Heart right ventricle (tissue), 16 donors: ENCODE data around the gene NEDD4L. TPM values are rescaled to one million over a fixed set of nuclear protein-coding genes. Genes with fewer than 3 reads are reported as not detected.

Experiments
- ATAC-seq, 8 donors: fragments of 200-7000 bp; cut with Tn5 transposase; one replicate each; pipeline ENCODE4 v1.9.1; 2020; ENCODE audit warnings: mild to moderate bottlenecking in 8 of 8, moderate library complexity in 8 of 8, moderate number of reproducible peaks in 1 of 8
- DNase-seq, 2 donors: peaks; one replicate each; pipeline ENCODE4 v3.0.0-alpha.2; 2020
- H3K27ac ChIP-seq, 10 donors: fragments of 200-600 bp; sonication (generic) in 2 of 10; one replicate each; pipeline versions ENCODE4 v1.5.0 to v1.8.0; 2020 to 2022; ENCODE audit warnings: mild to moderate bottlenecking in 3 of 10
- H3K27me3 ChIP-seq, 7 donors: fragments of 200-600 bp; one replicate each; pipeline ENCODE4 v1.8.0; 2021 to 2022; ENCODE audit warnings: mild to moderate bottlenecking in 2 of 7
- H3K36me3 ChIP-seq, 9 donors: fragments of 200-600 bp; sonication (generic) in 1 of 9; one replicate each; pipeline versions ENCODE4 v1.5.0 to v1.8.0; 2020 to 2022; ENCODE audit warnings: mild to moderate bottlenecking in 2 of 9
- H3K4me1 ChIP-seq, 9 donors: fragments of 200-600 bp; sonication (generic) in 1 of 9; one replicate each; pipeline versions ENCODE4 v1.5.0 to v1.8.0; 2020 to 2022; ENCODE audit warnings: mild to moderate bottlenecking in 4 of 9
- H3K4me3 ChIP-seq, 10 donors: fragments of 200-600 bp; sonication (generic) in 2 of 10; one replicate each; pipeline versions ENCODE4 v1.5.0 to v1.8.0; 2020 to 2022; ENCODE audit warnings: mild to moderate bottlenecking in 7 of 10, moderate library complexity in 2 of 10
- H3K9me3 ChIP-seq, 11 donors: fragments of 200-600 bp in 10 of 11; sonication (generic) in 2 of 11; one replicate each; pipeline versions ENCODE4 v1.5.0 to v1.8.0; 2013 to 2022; ENCODE audit warnings: mild to moderate bottlenecking in 2 of 11, control low read depth in 1 of 11, moderate library complexity in 1 of 11
- WGBS, 2 donors: extraction: QIAGEN DNeasy Blood & Tissue Kit; methylation state at CpG; one replicate each; pipeline ENCODE4 v1.1.7; 2013; ENCODE audit warnings: inconsistent platforms in 1 of 2; 5-methylcytosine and 5-hydroxymethylcytosine counted together
- intact Hi-C, 10 donors: fragments of 100-400 bp; cut with DNase I; formaldehyde crosslinking; loops; one replicate each; pipeline versions ENCODE4 v1.11.1 to v1.14.2; 2022
- polyA plus RNA-seq, 2 donors: library from polyadenylated mRNA; stranded (reverse); fragments of 200-250 nt; gene quantifications; one replicate each; pipeline ENCODE4 v1.2.3, GENCODE V29; 2013
- total RNA-seq, 10 donors: library from RNA; stranded (reverse); fragmentation: NEBNext Ultra II Directional in 3 of 10; extraction: Animal tissue kit (Norgen Biotek cat#: 25700) in 3 of 10; gene quantifications; one replicate each; pipeline versions ENCODE4 v1.2.1 to v1.2.4, GENCODE V29; 2021 to 2023
- TF ChIP-seq, protein P1 (sequence below), 9 donors: fragments of 200-600 bp; sonication (generic) in 2 of 9; IDR thresholded peaks; one replicate each; pipeline versions ENCODE4 v1.5.0 to v1.8.0; 2021 to 2022; ENCODE audit warnings: antibody characterized with exemption in 9 of 9, mild to moderate bottlenecking in 5 of 9, moderate library complexity in 1 of 9
- donor health status: Arrhythmogenic right ventricular cardiomyopathy.
- donor health status: ischemic (EF 13 %, LVEDD 7.1; RV severe dilation, severe dysfunction).
- donor health status: healthy with polysubstance abuse.
- donor health status: DM: no; HTN: yes; CAD: no.
- donor health status: DM: no; HTN: no; CAD: no.
- donor health status: ischemic (EF 25% LVEDD 6.9; RV normal size, moderate dysfunction).
- donor health status: ischemic (EF 25% LVEDD 5.7; RV mildly dilated, moderate dysfunction).
- donor health status: healthy.
- donor health status: DM: yes; HTN: yes; CAD: no.
- donor health status: Ischemic cardiomyopathy.
- donor health status: ischemic (EF 35%, LVEDD 5.7; RV mildly dilated, moderate dysfunction).
- donor health status: nonischemic (EF 11% LVEDD 7.7; RV severe dilation, severe dysfunction).
- donor health status: DM: yes; HTN: yes; CAD: no.
- donor health status: PGD.
- donor health status: ischemic (EF 29% LVEDD 5.4; RV normal size, mild dysfunction).
- donor health status: nonischemic (EF 23%, LVEDD 6.1; RV moderate dilation, normal function).

Gene NEDD4L
- total and polyA plus RNA-seq, 12 donors, result 9.6 to 67.1 (median 49.4) TPM

DNA sequence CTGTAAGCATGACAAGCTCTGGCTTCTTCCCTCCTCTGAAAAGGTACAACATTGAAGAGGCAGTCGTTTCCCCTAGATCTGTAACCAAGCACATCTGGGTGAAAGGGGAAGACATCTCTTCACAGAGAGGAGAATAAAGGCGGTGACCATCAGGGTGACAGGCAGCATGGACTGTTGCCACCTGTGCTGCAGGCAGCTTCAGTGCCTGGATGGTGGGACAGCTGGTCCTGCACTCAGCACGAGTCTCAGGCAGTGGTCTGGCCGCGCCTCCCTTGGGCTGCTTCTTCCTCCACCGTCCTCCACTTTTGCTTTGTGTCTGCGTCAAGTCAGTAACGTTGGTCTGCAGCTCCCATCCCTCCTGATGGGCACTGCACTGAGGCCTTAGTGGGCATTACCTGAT, 264.4 kb downstream of the NEDD4L start:
- Histone ChIP-seq H3K9me3 (peaks cover 0 to 17% (median 7%) of the 10 kb centered on the region in 11 donors), H3K4me3 (no peak overlapping the region), H3K36me3 (no peaks in the 10 kb centered on the region), H3K27me3 (no peaks in the 10 kb centered on the region), H3K27ac (peak overlapping the region in 6 of 10 donors; percentile 13 to 82 (median 72)), H3K4me1 (peaks cover 0 to 61% (median 25%) of the 10 kb centered on the region in 9 donors)
- 60 to 67% methylated on average over 8 of the region's 8 CpGs for whole genome bisulfite sequencing, 2 donors
- TF ChIP-seq, protein P1, sequence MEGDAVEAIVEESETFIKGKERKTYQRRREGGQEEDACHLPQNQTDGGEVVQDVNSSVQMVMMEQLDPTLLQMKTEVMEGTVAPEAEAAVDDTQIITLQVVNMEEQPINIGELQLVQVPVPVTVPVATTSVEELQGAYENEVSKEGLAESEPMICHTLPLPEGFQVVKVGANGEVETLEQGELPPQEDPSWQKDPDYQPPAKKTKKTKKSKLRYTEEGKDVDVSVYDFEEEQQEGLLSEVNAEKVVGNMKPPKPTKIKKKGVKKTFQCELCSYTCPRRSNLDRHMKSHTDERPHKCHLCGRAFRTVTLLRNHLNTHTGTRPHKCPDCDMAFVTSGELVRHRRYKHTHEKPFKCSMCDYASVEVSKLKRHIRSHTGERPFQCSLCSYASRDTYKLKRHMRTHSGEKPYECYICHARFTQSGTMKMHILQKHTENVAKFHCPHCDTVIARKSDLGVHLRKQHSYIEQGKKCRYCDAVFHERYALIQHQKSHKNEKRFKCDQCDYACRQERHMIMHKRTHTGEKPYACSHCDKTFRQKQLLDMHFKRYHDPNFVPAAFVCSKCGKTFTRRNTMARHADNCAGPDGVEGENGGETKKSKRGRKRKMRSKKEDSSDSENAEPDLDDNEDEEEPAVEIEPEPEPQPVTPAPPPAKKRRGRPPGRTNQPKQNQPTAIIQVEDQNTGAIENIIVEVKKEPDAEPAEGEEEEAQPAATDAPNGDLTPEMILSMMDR (IDR thresholded peaks at IDR 0.05), result no peak
- ATAC-seq, result peak in 1 of 8 donors; percentile 22
- intact Hi-C loops, result loop anchor here in 1 of 10 donors (10.0 kb wide), 1 partner anchor 124 kb away; no protein-coding TSS in a partner anchor
- no peak for DNase-seq

DNA sequence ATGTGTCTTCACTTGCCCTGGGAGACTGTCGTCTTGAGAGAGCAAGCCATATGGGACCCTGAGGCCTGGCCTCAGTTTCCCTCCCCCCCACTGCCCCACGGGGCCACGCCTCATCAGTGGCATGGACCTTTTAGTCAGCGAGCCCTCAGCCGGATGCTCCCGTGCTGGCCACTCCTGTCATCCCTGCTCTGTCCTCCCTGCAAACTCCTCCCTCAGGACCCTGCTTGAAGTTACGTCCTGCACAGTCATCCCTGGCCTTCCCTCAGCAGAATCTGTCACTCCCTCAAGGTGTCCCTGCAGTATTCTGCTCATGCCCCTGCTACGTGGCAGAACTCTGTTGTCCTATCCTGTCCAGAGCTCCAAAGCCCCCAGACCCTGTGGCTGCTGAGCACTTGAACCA, 265.1 kb downstream of the NEDD4L start:
- DNase-seq (no peak), ATAC-seq (peak in 2 of 8 donors; percentile 16 to 35)
- intact Hi-C loops, result loop anchor here in 1 of 10 donors (10.0 kb wide), 1 partner anchor 124 kb away; no protein-coding TSS in a partner anchor
- WGBS, 2 donors, result 73 to 82% methylated on average over 8 of the region's 8 CpGs
- Histone ChIP-seq H3K4me1 (peaks cover 0 to 61% (median 30%) of the 10 kb centered on the region in 9 donors), H3K9me3 (peaks cover 0 to 17% (median 7%) of the 10 kb centered on the region in 11 donors), H3K27me3 (no peaks in the 10 kb centered on the region), H3K36me3 (no peaks in the 10 kb centered on the region), H3K4me3 (no peak overlapping the region), H3K27ac (peak overlapping the region in 8 of 10 donors; percentile 13 to 82 (median 68))
- TF ChIP-seq, protein P1 (IDR thresholded peaks at IDR 0.05), result no peak

DNA sequence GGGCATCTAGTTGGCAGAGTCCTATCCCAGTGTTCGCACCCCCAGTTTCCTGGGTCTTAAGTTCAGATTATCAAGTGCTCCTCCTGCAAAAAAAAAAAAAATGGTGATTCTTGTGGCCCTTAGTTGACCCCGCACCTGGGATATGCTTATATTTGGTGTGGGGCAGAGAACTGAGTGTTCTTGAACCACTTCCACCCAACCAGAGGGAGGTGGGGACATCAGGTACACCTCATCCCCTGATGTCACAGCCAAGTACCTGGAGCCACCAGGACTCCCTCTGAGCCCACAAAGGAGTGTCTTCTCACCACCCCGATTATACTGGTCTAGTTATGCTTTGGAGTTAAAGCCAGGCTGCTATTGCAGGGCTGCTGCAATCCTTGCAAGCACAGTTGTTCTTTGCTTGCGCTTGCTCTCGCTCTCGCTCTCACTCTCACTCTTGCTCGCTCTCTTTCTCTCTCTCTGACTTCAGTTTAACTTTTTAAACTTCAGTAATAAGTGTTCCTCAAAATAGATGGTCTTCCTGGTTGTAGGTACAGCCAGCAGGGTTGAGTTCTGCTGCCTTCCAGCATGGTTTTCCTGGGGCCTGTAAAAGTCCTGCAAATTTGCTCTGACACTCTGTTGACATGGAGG, 265.7 kb downstream of the NEDD4L start:
- H3K4me1 ChIP-seq, result peaks cover 3 to 63% (median 31%) of the 10 kb centered on the region in 9 donors
- peak overlapping the region; percentile 13 to 82 (median 66) for H3K27ac ChIP-seq
- no peaks in the 10 kb centered on the region for H3K36me3 ChIP-seq
- 77 to 80% methylated on average over 7 of the region's 7 CpGs for WGBS, 2 donors
- no peaks in the 10 kb centered on the region for H3K27me3 ChIP-seq
- peaks cover 0 to 17% (median 7%) of the 10 kb centered on the region in 11 donors for H3K9me3 ChIP-seq
- TF ChIP-seq, protein P1 (IDR thresholded peaks at IDR 0.05), result no peak
- intact Hi-C loops, result loop anchor here in 6 of 10 donors (5.0 to 10.0 kb wide), 6 partner anchors 47 to 685 kb away; partner anchors contain the start of gene NARS1 (in 1 of the 6)
- ATAC-seq (peak in 3 of 8 donors; percentile 8 to 33 (median 12)), DNase-seq (no peak)
- no peak overlapping the region for H3K4me3 ChIP-seq

DNA sequence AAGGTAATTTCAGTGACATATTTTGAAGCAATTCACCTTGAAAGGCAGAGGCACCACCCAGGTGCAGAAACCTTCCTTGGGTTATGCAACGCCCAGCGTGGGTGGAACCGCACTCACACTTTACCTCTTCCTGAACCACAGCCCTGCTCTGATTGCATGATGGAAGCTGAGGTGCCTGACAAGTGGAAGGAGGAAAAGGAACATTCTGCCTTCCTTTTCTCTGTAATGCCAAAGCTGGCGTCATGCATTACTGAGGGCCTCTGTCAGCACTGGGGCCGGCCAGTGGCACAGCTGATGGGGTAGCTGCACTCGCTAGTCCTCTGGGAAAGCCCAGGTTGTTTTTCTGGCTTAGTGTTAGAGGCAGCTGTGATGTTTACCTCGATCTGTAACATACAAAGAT, 266.5 kb downstream of the NEDD4L start:
- peaks cover 0 to 12% (median 4%) of the 10 kb centered on the region in 11 donors for H3K9me3 ChIP-seq
- peak; percentile 42 for DNase-seq
- H3K36me3 ChIP-seq, result no peaks in the 10 kb centered on the region
- 53 to 62% methylated on average over 7 of the region's 7 CpGs for WGBS, 2 donors
- peaks cover 11 to 64% (median 39%) of the 10 kb centered on the region in 9 donors for H3K4me1 ChIP-seq
- H3K4me3 ChIP-seq, result no peak overlapping the region
- no peaks in the 10 kb centered on the region for H3K27me3 ChIP-seq
- peak overlapping the region; percentile 13 to 82 (median 66) for H3K27ac ChIP-seq
- peak; percentile 35 to 87 (median 75) for ATAC-seq
- intact Hi-C loops, result loop anchor here in 5 of 10 donors (5.0 to 10.0 kb wide), 5 partner anchors 48 to 686 kb away; partner anchors contain the start of gene NARS1 (in 1 of the 5)
- TF ChIP-seq, protein P1 (IDR thresholded peaks at IDR 0.05), result no peak
